ENCODE results near the gene SIGLEC6. TPM values are rescaled to one million over a fixed set of nuclear protein-coding genes. Genes with fewer than 3 reads are reported as not detected.

The SIGLEC6 gene
- total RNA-seq, 1 experiment from 2014 or later, result not detected

DNA sequence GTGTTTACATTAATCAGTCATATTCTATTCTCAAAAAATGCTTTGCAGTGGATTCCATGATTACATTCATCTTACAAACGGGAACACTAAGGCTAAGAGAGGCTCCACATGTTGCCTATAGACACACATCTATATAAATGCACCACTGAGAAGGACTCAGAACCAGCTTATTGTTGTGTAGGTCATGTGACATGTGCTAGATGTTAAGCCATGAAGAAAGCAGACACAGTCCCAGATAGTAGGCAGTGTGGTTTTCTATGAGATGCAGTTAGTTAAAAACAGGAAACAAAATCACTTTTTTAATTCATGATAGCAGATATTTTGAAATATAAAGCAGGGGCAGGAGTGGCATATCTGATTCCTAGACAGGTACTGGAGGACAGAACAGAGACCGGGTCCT, 10.7 kb downstream of the SIGLEC6 start:
- DNase-seq (ENCODE audit: low read depth, low spot score) (no peak), ATAC-seq (no peak)
- no peak overlapping the region for H3K4me3 ChIP-seq (replicated peaks in 1 of 2; ENCODE audit: low read depth in 1 of 2, low read length in 2 of 2)
- TF ChIP-seq, protein P1, sequence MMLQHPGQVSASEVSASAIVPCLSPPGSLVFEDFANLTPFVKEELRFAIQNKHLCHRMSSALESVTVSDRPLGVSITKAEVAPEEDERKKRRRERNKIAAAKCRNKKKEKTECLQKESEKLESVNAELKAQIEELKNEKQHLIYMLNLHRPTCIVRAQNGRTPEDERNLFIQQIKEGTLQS (IDR thresholded peaks at IDR 0.05), result no peak
- TF ChIP-seq JUND (IDR thresholded peaks at IDR 0.05) (no peak), SRF (IDR thresholded peaks at IDR 0.05; ENCODE audit: low read depth) (no peak), EZH2phosphoT487 (IDR thresholded peaks at IDR 0.05; ENCODE audit: borderline replicate concordance) (no peak), ELF1 (IDR thresholded peaks at IDR 0.05; ENCODE audit: borderline replicate concordance, low read depth) (no peak), SP1 (IDR thresholded peaks at IDR 0.05; ENCODE audit: low read depth) (no peak), EZH2 (IDR thresholded peaks at IDR 0.05) (no peak), SIN3A (IDR thresholded peaks at IDR 0.05; ENCODE audit: low read depth) (no peak), ZNF274 (IDR thresholded peaks at IDR 0.05; ENCODE audit: low read depth, low read length) (no peak), POLR2AphosphoS5 (IDR thresholded peaks at IDR 0.05; ENCODE audit: low read depth, low read length) (no peak), CEBPB (IDR thresholded peaks at IDR 0.05; ENCODE audit: low read depth) (no peak), RAD21 (IDR thresholded peaks at IDR 0.05; ENCODE audit: low read depth) (no peak), YY1 (IDR thresholded peaks at IDR 0.05; ENCODE audit: extremely low read depth, insufficient replicate concordance, low read depth, low read length) (no peak), FOSL1 (IDR thresholded peaks at IDR 0.05; ENCODE audit: low read depth) (no peak)
- TF ChIP-seq, protein P2, sequence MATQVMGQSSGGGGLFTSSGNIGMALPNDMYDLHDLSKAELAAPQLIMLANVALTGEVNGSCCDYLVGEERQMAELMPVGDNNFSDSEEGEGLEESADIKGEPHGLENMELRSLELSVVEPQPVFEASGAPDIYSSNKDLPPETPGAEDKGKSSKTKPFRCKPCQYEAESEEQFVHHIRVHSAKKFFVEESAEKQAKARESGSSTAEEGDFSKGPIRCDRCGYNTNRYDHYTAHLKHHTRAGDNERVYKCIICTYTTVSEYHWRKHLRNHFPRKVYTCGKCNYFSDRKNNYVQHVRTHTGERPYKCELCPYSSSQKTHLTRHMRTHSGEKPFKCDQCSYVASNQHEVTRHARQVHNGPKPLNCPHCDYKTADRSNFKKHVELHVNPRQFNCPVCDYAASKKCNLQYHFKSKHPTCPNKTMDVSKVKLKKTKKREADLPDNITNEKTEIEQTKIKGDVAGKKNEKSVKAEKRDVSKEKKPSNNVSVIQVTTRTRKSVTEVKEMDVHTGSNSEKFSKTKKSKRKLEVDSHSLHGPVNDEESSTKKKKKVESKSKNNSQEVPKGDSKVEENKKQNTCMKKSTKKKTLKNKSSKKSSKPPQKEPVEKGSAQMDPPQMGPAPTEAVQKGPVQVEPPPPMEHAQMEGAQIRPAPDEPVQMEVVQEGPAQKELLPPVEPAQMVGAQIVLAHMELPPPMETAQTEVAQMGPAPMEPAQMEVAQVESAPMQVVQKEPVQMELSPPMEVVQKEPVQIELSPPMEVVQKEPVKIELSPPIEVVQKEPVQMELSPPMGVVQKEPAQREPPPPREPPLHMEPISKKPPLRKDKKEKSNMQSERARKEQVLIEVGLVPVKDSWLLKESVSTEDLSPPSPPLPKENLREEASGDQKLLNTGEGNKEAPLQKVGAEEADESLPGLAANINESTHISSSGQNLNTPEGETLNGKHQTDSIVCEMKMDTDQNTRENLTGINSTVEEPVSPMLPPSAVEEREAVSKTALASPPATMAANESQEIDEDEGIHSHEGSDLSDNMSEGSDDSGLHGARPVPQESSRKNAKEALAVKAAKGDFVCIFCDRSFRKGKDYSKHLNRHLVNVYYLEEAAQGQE (IDR thresholded peaks at IDR 0.05; ENCODE audit: low read depth), result no peak
- TF ChIP-seq, protein P3, sequence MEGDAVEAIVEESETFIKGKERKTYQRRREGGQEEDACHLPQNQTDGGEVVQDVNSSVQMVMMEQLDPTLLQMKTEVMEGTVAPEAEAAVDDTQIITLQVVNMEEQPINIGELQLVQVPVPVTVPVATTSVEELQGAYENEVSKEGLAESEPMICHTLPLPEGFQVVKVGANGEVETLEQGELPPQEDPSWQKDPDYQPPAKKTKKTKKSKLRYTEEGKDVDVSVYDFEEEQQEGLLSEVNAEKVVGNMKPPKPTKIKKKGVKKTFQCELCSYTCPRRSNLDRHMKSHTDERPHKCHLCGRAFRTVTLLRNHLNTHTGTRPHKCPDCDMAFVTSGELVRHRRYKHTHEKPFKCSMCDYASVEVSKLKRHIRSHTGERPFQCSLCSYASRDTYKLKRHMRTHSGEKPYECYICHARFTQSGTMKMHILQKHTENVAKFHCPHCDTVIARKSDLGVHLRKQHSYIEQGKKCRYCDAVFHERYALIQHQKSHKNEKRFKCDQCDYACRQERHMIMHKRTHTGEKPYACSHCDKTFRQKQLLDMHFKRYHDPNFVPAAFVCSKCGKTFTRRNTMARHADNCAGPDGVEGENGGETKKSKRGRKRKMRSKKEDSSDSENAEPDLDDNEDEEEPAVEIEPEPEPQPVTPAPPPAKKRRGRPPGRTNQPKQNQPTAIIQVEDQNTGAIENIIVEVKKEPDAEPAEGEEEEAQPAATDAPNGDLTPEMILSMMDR (IDR thresholded peaks at IDR 0.05 in 2 of 3, conservative IDR thresholded peaks at IDR 0.05 in 1 of 3; ENCODE audit: borderline replicate concordance in 1 of 3, insufficient read depth in 1 of 3, low read depth in 2 of 3, low read length in 2 of 3), result no peak
- TF ChIP-seq, protein P4, sequence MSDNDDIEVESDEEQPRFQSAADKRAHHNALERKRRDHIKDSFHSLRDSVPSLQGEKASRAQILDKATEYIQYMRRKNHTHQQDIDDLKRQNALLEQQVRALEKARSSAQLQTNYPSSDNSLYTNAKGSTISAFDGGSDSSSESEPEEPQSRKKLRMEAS (IDR thresholded peaks at IDR 0.05), result no peak
- no peaks in the 10 kb centered on the region; a peak in 1 of 4 replicates for H3K9me3 ChIP-seq (ENCODE audit: control insufficient read depth in 1 of 2, insufficient read depth in 1 of 2, low read depth in 1 of 2, low read length in 2 of 2)
- RAD21 ChIA-PET (ENCODE audit: low non-redundant PET in 1 of 2, low total read pairs in 2 of 2, uncharacterized antibody in 2 of 2, unreplicated experiment in 2 of 2), result no interaction called here
- H3K27me3 ChIP-seq (ENCODE audit: insufficient read depth, low read length), result peaks cover 16% of the 10 kb centered on the region
- H3K4me1 ChIP-seq (ENCODE audit: control insufficient read depth in 1 of 2, insufficient read depth in 2 of 2, low read length in 2 of 2), result no peaks in the 10 kb centered on the region
- no peak overlapping the region for H3K4me2 ChIP-seq (ENCODE audit: low read length)
- H3K9ac ChIP-seq (ENCODE audit: low read length), result no peak overlapping the region
- no peak overlapping the region for H3K27ac ChIP-seq (ENCODE audit: low read depth, low read length)
- POLR2A ChIA-PET, result no interaction called here
- H2AFZ ChIP-seq (ENCODE audit: low read depth, low read length, poor library complexity, severe bottlenecking), result no peak overlapping the region
- H3K36me3 ChIP-seq (ENCODE audit: control insufficient read depth in 1 of 2, insufficient read depth in 2 of 2, low read length in 2 of 2), result no peaks in the 10 kb centered on the region
- no peaks in the 10 kb centered on the region for H3K79me2 ChIP-seq (ENCODE audit: insufficient read depth, low read length)
- no peaks in the 10 kb centered on the region for H4K20me1 ChIP-seq (ENCODE audit: insufficient read depth)
- intact Hi-C loops (cut with micrococcal nuclease), result no loop called here
- CTCF ChIA-PET, result no interaction called here
- H3K9me2 ChIP-seq (ENCODE audit: insufficient read depth), result no peaks in the 10 kb centered on the region
- BruUV-seq (replicated peaks), result no TSS peak

All from HCT116 (cell line).